Type B pancreatic cell (in vitro differentiated cells): Measurements from ENCODE around the gene JAZF1. TPM values are rescaled to one million over a fixed set of nuclear protein-coding genes. Genes with fewer than 3 reads are reported as not detected.

Experiments used
- DNase-seq: peaks from one replicate; pipeline ENCODE4 v3.0.0; 2021; ENCODE audit warnings: mixed read lengths; ENCODE audit not compliant: unreplicated experiment; ENCODE audit errors: extremely low spot score
- H3K27ac Mint-ChIP-seq: 2 replicates; pipeline ENCODE4 v1.8.0; 2021; ENCODE audit warnings: mild to moderate bottlenecking, mixed read lengths
- H3K27me3 Mint-ChIP-seq: 2 replicates; pipeline ENCODE4 v1.8.0; 2021; ENCODE audit warnings: mixed read lengths
- H3K36me3 Mint-ChIP-seq: 2 replicates; pipeline ENCODE4 v1.8.0; 2021; ENCODE audit warnings: mixed read lengths
- H3K4me1 Mint-ChIP-seq: one replicate; pipeline ENCODE4 v1.8.0; 2021; ENCODE audit warnings: mixed read lengths; ENCODE audit not compliant: unreplicated experiment
- H3K4me3 Mint-ChIP-seq: 2 replicates; pipeline ENCODE4 v1.8.0; 2021; ENCODE audit warnings: mild to moderate bottlenecking, mixed read lengths
- H3K9me3 Mint-ChIP-seq: 2 replicates; pipeline ENCODE4 v1.8.0; 2021; ENCODE audit warnings: mixed read lengths
- CTCF ChIP-seq: fragments of 200-600 bp; sonication (generic); conservative IDR thresholded peaks from 2 replicates; pipeline ENCODE4 v1.5.0; 2021; ENCODE audit warnings: antibody characterized with exemption, mild to moderate bottlenecking
- total RNA-seq: library from RNA; stranded (reverse); gene quantifications from 2 replicates; pipeline ENCODE4 v1.2.1, GENCODE V29; 2021; ENCODE audit warnings: low replicate concordance

JAZF1 gene
- total RNA-seq, 1 donor from 2014 or later: 4.9 TPM

GRCh38 chr7:27946351-27946750, 234.2 kb downstream of the JAZF1 start:
- H3K27me3 Mint-ChIP-seq: peaks cover 6% of the 10 kb centered on the region
- H3K36me3 Mint-ChIP-seq: no peaks in the 10 kb centered on the region
- no peak overlapping the region for H3K4me3 Mint-ChIP-seq
- DNase-seq: no peak
- peaks cover 19% of the 10 kb centered on the region for H3K4me1 Mint-ChIP-seq
- no peak overlapping the region for H3K27ac Mint-ChIP-seq
- no peaks in the 10 kb centered on the region for H3K9me3 Mint-ChIP-seq
- TF ChIP-seq CTCF: no peak

- H3K27me3 Mint-ChIP-seq: peaks cover 6% of the 10 kb centered on the region
Observed at GRCh38 chr7:27945058-27945795, 235.4 kb downstream of the JAZF1 start.

GRCh38 chr7:27944643-27945042, 236.0 kb downstream of the JAZF1 start:
- no peak for DNase-seq
- peaks cover 6% of the 10 kb centered on the region for H3K27me3 Mint-ChIP-seq
- H3K27ac Mint-ChIP-seq: no peak overlapping the region
- H3K9me3 Mint-ChIP-seq: no peaks in the 10 kb centered on the region
- no peak for TF ChIP-seq CTCF
- H3K4me1 Mint-ChIP-seq: peaks cover 21% of the 10 kb centered on the region
- H3K36me3 Mint-ChIP-seq: peaks cover 3% of the 10 kb centered on the region
- no peak overlapping the region for H3K4me3 Mint-ChIP-seq

More at GRCh38 chr7:27945058-27945795, 235.4 kb downstream of the JAZF1 start:
- no peak overlapping the region for H3K4me3 Mint-ChIP-seq
- H3K4me1 Mint-ChIP-seq: peaks cover 21% of the 10 kb centered on the region
- H3K9me3 Mint-ChIP-seq: no peaks in the 10 kb centered on the region
- no peak overlapping the region for H3K27ac Mint-ChIP-seq
- no peak for DNase-seq
- H3K36me3 Mint-ChIP-seq: peaks cover 2% of the 10 kb centered on the region
- no peak for TF ChIP-seq CTCF

GRCh38 chr7:27943241-27943640, 237.4 kb downstream of the JAZF1 start:
- H3K9me3 Mint-ChIP-seq: no peaks in the 10 kb centered on the region
- H3K27ac Mint-ChIP-seq: no peak overlapping the region
- H3K36me3 Mint-ChIP-seq: peaks cover 3% of the 10 kb centered on the region
- H3K4me1 Mint-ChIP-seq: peaks cover 21% of the 10 kb centered on the region
- TF ChIP-seq CTCF: no peak
- DNase-seq: no peak
- peaks cover 6% of the 10 kb centered on the region for H3K27me3 Mint-ChIP-seq
- H3K4me3 Mint-ChIP-seq: no peak overlapping the region

GRCh38 chr7:27942711-27943110, 237.9 kb downstream of the JAZF1 start:
- DNase-seq: no peak
- no peak for TF ChIP-seq CTCF
- H3K9me3 Mint-ChIP-seq: no peaks in the 10 kb centered on the region
- H3K4me3 Mint-ChIP-seq: no peak overlapping the region
- peaks cover 3% of the 10 kb centered on the region for H3K36me3 Mint-ChIP-seq
- H3K4me1 Mint-ChIP-seq: peaks cover 21% of the 10 kb centered on the region
- H3K27ac Mint-ChIP-seq: no peak overlapping the region
- H3K27me3 Mint-ChIP-seq: peaks cover 3% of the 10 kb centered on the region
